Breast epithelium (tissue), 4 donors: Measurements from ENCODE around the gene SARS1. TPM values are rescaled to one million over a fixed set of nuclear protein-coding genes. Genes with fewer than 3 reads are reported as not detected.
A peak's percentile ranks its signal among the peaks of the same experiment; 100 is the strongest.

Experiments used
- DNase-seq, 2 donors: peaks; one replicate each; pipeline ENCODE4 v3.0.0-alpha.2; 2019; ENCODE audit warnings: low spot score in 2 of 2
- H3K27ac ChIP-seq, 2 donors: fragments of 200-600 bp; sonication (generic) in 1 of 2; one replicate each; pipeline ENCODE4 v1.5.1; 2016 to 2019; ENCODE audit warnings: mild to moderate bottlenecking in 1 of 2
- H3K27me3 ChIP-seq, 2 donors: fragments of 200-600 bp; sonication (generic) in 1 of 2; one replicate each; pipeline versions ENCODE4 v1.5.1 to v1.6.0; 2017 to 2019; ENCODE audit warnings: control low read depth in 1 of 2, mild to moderate bottlenecking in 1 of 2
- H3K36me3 ChIP-seq: fragments of 200-600 bp; one replicate; pipeline ENCODE4 v1.5.1; 2019
- H3K4me1 ChIP-seq, 2 donors: fragments of 200-600 bp; sonication (generic); one replicate each; pipeline ENCODE4 v1.5.1; 2016 to 2019; ENCODE audit warnings: control low read depth in 1 of 2
- H3K4me3 ChIP-seq, 3 donors: fragments of 200-600 bp; sonication (generic); 1 replicate in 2 of 3; 2 replicates in 1 of 3; pipeline ENCODE4 v1.5.1; 2016 to 2019; ENCODE audit warnings: mild to moderate bottlenecking in 3 of 3, moderate library complexity in 2 of 3
- H3K9me3 ChIP-seq, 2 donors: fragments of 200-600 bp; sonication (generic) in 1 of 2; one replicate each; pipeline ENCODE4 v1.5.1; 2016 to 2019; ENCODE audit warnings: control low read depth in 1 of 2
- POLR2A ChIP-seq: fragments of 450-650 bp; IDR thresholded peaks from one replicate; pipeline ENCODE4 v1.6.1; 2016; ENCODE audit warnings: antibody characterized with exemption, mild to moderate bottlenecking, moderate library complexity
- POLR2AphosphoS5 ChIP-seq, 3 donors: sonication (generic); formaldehyde crosslinking; IDR thresholded peaks; one replicate each; pipeline ENCODE4 v1.6.1; 2017; ENCODE audit warnings: antibody characterized with exemption in 3 of 3
- intact Hi-C: fragments of 100-400 bp; cut with DNase I; formaldehyde crosslinking; loops from one replicate; pipeline ENCODE4 v1.15.1; 2023; ENCODE audit warnings: low total_unique reads
- total RNA-seq, 3 donors: library from RNA; depleted of rRNA; stranded (reverse); fragments of >200 nt; gene quantifications; one replicate each; pipeline ENCODE4 v1.1.0, GENCODE V29; 2016
- TF ChIP-seq, protein P1 (sequence below), 3 donors: fragments of 450-650 bp; IDR thresholded peaks; one replicate each; pipeline ENCODE4 v1.5.1; 2016 to 2017; ENCODE audit warnings: antibody characterized with exemption in 3 of 3, mild to moderate bottlenecking in 3 of 3, moderate library complexity in 3 of 3

Gene SARS1
- total RNA-seq, 3 donors from 2014 or later, result 146 to 172 (median 161) TPM

DNA sequence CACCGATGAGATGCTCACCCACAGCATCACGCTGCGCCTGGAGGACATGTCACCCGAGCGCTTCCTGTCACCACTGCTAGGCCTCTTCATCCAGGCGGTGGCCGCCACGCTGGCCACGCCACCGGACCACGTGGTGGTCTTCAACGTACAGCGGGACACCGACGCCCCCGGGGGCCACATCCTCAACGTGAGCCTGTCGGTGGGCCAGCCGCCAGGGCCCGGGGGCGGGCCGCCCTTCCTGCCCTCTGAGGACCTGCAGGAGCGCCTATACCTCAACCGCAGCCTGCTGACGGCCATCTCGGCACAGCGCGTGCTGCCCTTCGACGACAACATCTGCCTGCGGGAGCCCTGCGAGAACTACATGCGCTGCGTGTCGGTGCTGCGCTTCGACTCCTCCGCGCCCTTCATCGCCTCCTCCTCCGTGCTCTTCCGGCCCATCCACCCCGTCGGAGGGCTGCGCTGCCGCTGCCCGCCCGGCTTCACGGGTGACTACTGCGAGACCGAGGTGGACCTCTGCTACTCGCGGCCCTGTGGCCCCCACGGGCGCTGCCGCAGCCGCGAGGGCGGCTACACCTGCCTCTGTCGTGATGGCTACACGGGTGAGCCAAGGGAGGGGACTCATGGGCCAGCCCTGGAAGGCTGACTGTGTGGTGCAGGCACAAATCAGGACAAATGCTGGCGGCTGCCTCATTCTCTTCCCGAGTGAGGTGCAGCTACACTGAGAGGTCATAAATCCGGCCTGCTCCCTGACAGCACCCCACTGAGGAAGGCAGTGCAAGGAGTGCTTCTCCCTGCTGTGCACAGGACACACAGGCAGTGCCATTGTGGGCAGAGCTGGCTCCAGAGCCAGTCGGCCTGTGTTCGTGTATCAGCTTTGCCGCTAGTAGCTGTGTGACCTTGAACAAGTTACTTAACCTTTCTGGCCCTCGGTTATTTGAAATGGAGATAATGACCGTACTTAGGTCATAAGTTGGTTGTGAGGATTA is 45.1 kb downstream of the SARS1 start:
- H3K4me1 ChIP-seq, result peaks cover 3 to 9% of the 10 kb centered on the region in 2 donors
- no peaks in the 10 kb centered on the region for H3K27me3 ChIP-seq
- DNase-seq, result no peak
- intact Hi-C loops, result no loop called here
- H3K36me3 ChIP-seq, result no peaks in the 10 kb centered on the region
- H3K4me3 ChIP-seq, result no peak overlapping the region
- TF ChIP-seq POLR2AphosphoS5 (IDR thresholded peaks at IDR 0.05) (no peak), POLR2A (no peak)
- TF ChIP-seq, protein P1, sequence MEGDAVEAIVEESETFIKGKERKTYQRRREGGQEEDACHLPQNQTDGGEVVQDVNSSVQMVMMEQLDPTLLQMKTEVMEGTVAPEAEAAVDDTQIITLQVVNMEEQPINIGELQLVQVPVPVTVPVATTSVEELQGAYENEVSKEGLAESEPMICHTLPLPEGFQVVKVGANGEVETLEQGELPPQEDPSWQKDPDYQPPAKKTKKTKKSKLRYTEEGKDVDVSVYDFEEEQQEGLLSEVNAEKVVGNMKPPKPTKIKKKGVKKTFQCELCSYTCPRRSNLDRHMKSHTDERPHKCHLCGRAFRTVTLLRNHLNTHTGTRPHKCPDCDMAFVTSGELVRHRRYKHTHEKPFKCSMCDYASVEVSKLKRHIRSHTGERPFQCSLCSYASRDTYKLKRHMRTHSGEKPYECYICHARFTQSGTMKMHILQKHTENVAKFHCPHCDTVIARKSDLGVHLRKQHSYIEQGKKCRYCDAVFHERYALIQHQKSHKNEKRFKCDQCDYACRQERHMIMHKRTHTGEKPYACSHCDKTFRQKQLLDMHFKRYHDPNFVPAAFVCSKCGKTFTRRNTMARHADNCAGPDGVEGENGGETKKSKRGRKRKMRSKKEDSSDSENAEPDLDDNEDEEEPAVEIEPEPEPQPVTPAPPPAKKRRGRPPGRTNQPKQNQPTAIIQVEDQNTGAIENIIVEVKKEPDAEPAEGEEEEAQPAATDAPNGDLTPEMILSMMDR (IDR thresholded peaks at IDR 0.05), result no peak
- H3K9me3 ChIP-seq, result no peaks in the 10 kb centered on the region
- peak overlapping the region in 1 of 2 donors; percentile 68 for H3K27ac ChIP-seq

GRCh38 chr1:109259674-109260557 is 46.2 kb downstream of the SARS1 start:
- Histone ChIP-seq H3K27me3 (no peaks in the 10 kb centered on the region), H3K9me3 (no peaks in the 10 kb centered on the region), H3K27ac (no peak overlapping the region), H3K4me3 (no peak overlapping the region), H3K4me1 (no peaks in the 10 kb centered on the region), H3K36me3 (no peaks in the 10 kb centered on the region)
- no peak for DNase-seq
- no peak for TF ChIP-seq POLR2A
- TF ChIP-seq POLR2AphosphoS5 (IDR thresholded peaks at IDR 0.05), result no peak
- TF ChIP-seq, protein P1 (IDR thresholded peaks at IDR 0.05), result no peak
- intact Hi-C loops, result loop anchor here (10.0 kb wide), 1 partner anchor 145 kb away; no protein-coding TSS in a partner anchor

- Histone ChIP-seq H3K27ac (no peak overlapping the region), H3K4me3 (no peak overlapping the region), H3K36me3 (no peaks in the 10 kb centered on the region), H3K4me1 (no peaks in the 10 kb centered on the region), H3K9me3 (no peaks in the 10 kb centered on the region), H3K27me3 (no peaks in the 10 kb centered on the region)
- intact Hi-C loops, result loop anchor here (10.0 kb wide), 1 partner anchor 144 kb away; no protein-coding TSS in a partner anchor
- no peak for DNase-seq
- TF ChIP-seq, protein P1 (IDR thresholded peaks at IDR 0.05), result no peak
- TF ChIP-seq POLR2AphosphoS5 (IDR thresholded peaks at IDR 0.05), result no peak
- TF ChIP-seq POLR2A, result no peak
Observed at GRCh38 chr1:109261006-109261405, 47.3 kb downstream of the SARS1 start.

- H3K4me3 ChIP-seq, result no peak overlapping the region
- no peaks in the 10 kb centered on the region for H3K27me3 ChIP-seq
- H3K27ac ChIP-seq, result no peak overlapping the region
- intact Hi-C loops, result loop anchor here (10.0 kb wide), 1 partner anchor 143 kb away; no protein-coding TSS in a partner anchor
- no peaks in the 10 kb centered on the region for H3K9me3 ChIP-seq
- no peak for DNase-seq
- TF ChIP-seq POLR2AphosphoS5 (IDR thresholded peaks at IDR 0.05), result no peak
- no peak for TF ChIP-seq POLR2A
- TF ChIP-seq, protein P1 (IDR thresholded peaks at IDR 0.05), result no peak
- H3K4me1 ChIP-seq, result no peaks in the 10 kb centered on the region
- H3K36me3 ChIP-seq, result no peaks in the 10 kb centered on the region
Observed at GRCh38 chr1:109261578-109261977, 47.9 kb downstream of the SARS1 start.
